ENCODE data around the gene ZNF525. TPM values are rescaled to one million over a fixed set of nuclear protein-coding genes. Genes with fewer than 3 reads are reported as not detected.

The ZNF525 gene
- total and polyA plus RNA-seq, 7 experiments from 2014 or later = 11.5 to 33.7 (median 19.7) TPM

DNA sequence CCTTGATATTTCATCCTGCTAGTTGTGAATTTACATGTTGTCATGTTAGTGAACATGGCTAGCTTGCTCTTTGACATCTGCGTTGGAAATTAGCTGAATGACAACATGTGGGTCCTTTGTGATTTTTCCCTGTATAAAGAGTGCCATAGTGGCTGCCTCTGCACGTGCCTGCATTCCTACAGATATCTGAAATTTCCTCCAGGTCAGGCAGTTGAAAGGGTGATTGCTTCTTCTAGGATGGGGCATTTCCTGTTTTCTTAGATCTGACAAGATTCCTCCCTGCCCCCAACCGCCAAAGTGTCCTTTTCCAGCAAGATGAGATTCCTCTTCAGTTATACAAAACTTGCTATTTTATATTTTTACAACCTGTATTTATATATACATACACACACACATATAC lies 8.8 kb downstream of the ZNF525 start:
- DNase-seq (no peak), ATAC-seq (no peak)
- Mint-ChIP-seq H3K4me1 (peaks cover 0 to 7% (median 0%) of the 10 kb centered on the region in 7 donors), H3K27ac (no peak overlapping the region), H3K27me3 (no peaks in the 10 kb centered on the region), H3K36me3 (peaks cover 36 to 85% (median 80%) of the 10 kb centered on the region in 5 donors), H3K4me3 (no peak overlapping the region), H3K9me3 (peaks cover 5 to 86% (median 36%) of the 10 kb centered on the region in 11 donors)
- H3K9me3 ChIP-seq (ENCODE audit: control insufficient read depth in 2 of 3, low read length in 3 of 3) = peaks cover 0 to 17% (median 5%) of the 10 kb centered on the region in 3 experiments
- no peak overlapping the region for H3K4me3 ChIP-seq (ENCODE audit: low read length)
- H3K27me3 ChIP-seq (ENCODE audit: control insufficient read depth in 2 of 2, insufficient read depth in 2 of 2, low read length in 2 of 2) = no peaks in the 10 kb centered on the region
- H3K36me3 ChIP-seq (ENCODE audit: control insufficient read depth in 2 of 3, insufficient read depth in 3 of 3, low read length in 3 of 3) = peaks cover 13 to 69% (median 27%) of the 10 kb centered on the region in 3 experiments
- ChIA-PET POLR2A (interaction anchor here (0.7 to 0.8 kb wide), 2 partner anchors 21 to 383 kb away, joined by 3 read pairs; partner anchors contain the start of gene ZNF765), CTCF (no interaction called here)
- no peaks in the 10 kb centered on the region for H3K4me1 ChIP-seq (ENCODE audit: control insufficient read depth in 2 of 2, insufficient read depth in 2 of 2, low read length in 2 of 2)
- H3K27ac ChIP-seq (ENCODE audit: low read depth, low read length) = no peak overlapping the region
- intact Hi-C loops (cut with micrococcal nuclease) = no loop called here

DNA sequence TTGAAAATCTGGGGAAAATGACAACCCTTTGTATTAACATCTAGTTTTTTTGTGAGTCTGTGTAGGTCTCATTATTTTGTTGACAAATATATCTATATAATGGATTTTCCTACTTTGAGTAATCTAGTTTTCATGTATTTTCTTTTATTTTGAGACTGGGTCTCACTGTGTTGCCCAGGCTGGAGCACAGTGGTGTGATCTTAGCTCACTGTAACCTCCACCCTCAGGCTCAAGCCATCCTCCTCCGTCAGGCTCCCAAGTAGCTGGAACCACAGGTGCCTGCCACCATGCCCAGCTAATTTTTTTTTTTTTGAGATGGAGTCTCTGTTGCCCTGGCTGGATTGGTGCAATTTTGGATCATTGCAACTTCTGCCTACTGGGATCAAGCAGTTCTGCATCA lies 9.2 kb downstream of the ZNF525 start:
- no peak overlapping the region for H3K27ac Mint-ChIP-seq
- ATAC-seq = no peak
- no peaks in the 10 kb centered on the region for H3K27me3 Mint-ChIP-seq
- Histone ChIP-seq H3K36me3 (ENCODE audit: control insufficient read depth in 2 of 3, insufficient read depth in 3 of 3, low read length in 3 of 3) (peaks cover 17 to 73% (median 30%) of the 10 kb centered on the region in 3 experiments), H3K9me3 (ENCODE audit: control insufficient read depth in 2 of 3, low read length in 3 of 3) (peaks cover 0 to 22% (median 5%) of the 10 kb centered on the region in 3 experiments), H3K4me3 (ENCODE audit: low read length) (no peak overlapping the region), H3K27ac (ENCODE audit: low read depth, low read length) (no peak overlapping the region), H3K27me3 (ENCODE audit: control insufficient read depth in 2 of 2, insufficient read depth in 2 of 2, low read length in 2 of 2) (no peaks in the 10 kb centered on the region), H3K4me1 (ENCODE audit: control insufficient read depth in 2 of 2, insufficient read depth in 2 of 2, low read length in 2 of 2) (no peaks in the 10 kb centered on the region)
- ChIA-PET POLR2A (interaction anchor here (0.8 kb wide), 1 partner anchor 20 kb away, joined by 3 read pairs; the partner anchor contains the start of gene ZNF765), CTCF (interaction anchor here (0.6 kb wide), 1 partner anchor 424 kb away, joined by 3 read pairs; no protein-coding TSS in a partner anchor)
- H3K9me3 Mint-ChIP-seq = peaks cover 5 to 88% (median 40%) of the 10 kb centered on the region in 11 donors
- peaks cover 0 to 7% (median 0%) of the 10 kb centered on the region in 7 donors for H3K4me1 Mint-ChIP-seq
- DNase-seq = no peak
- H3K4me3 Mint-ChIP-seq = no peak overlapping the region
- peaks cover 36 to 87% (median 82%) of the 10 kb centered on the region in 5 donors for H3K36me3 Mint-ChIP-seq
- intact Hi-C loops (cut with micrococcal nuclease) = no loop called here

DNA sequence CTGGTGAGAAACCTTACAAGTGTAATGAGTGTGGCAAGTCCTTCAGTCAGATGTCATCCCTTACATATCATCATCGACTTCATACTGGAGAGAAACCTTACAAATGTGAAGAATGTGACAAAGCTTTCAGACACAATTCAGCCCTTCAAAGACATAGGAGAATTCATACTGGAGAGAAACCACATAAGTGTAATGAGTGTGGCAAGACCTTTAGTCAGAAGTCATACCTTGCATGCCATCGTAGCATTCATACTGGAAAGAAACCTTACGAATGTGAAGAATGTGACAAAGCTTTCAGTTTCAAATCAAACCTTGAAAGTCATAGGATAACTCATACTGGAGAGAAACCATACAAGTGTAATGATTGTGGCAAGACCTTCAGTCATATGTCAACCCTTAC lies 15.9 kb downstream of the ZNF525 start:
- peaks cover 0 to 4% (median 0%) of the 10 kb centered on the region in 7 donors for H3K4me1 Mint-ChIP-seq
- DNase-seq (no peak), ATAC-seq (no peak)
- Histone ChIP-seq H3K9me3 (ENCODE audit: control insufficient read depth in 2 of 3, low read length in 3 of 3) (peaks cover 14 to 80% (median 43%) of the 10 kb centered on the region in 3 experiments), H3K4me1 (ENCODE audit: control insufficient read depth in 2 of 2, insufficient read depth in 2 of 2, low read length in 2 of 2) (no peaks in the 10 kb centered on the region), H3K27me3 (ENCODE audit: control insufficient read depth in 2 of 2, insufficient read depth in 2 of 2, low read length in 2 of 2) (no peaks in the 10 kb centered on the region), H3K4me3 (ENCODE audit: low read length) (no peak overlapping the region), H3K27ac (ENCODE audit: low read depth, low read length) (no peak overlapping the region), H3K36me3 (ENCODE audit: control insufficient read depth in 2 of 3, insufficient read depth in 3 of 3, low read length in 3 of 3) (peaks cover 32 to 63% (median 37%) of the 10 kb centered on the region in 3 experiments)
- peaks cover 22 to 98% (median 78%) of the 10 kb centered on the region in 11 donors for H3K9me3 Mint-ChIP-seq
- H3K27ac Mint-ChIP-seq = no peak overlapping the region
- CTCF ChIA-PET = no interaction called here
- peaks cover 46 to 94% (median 90%) of the 10 kb centered on the region in 5 donors for H3K36me3 Mint-ChIP-seq
- POLR2A ChIA-PET = no interaction called here
- H3K27me3 Mint-ChIP-seq = no peaks in the 10 kb centered on the region
- intact Hi-C loops (cut with micrococcal nuclease) = no loop called here
- no peak overlapping the region for H3K4me3 Mint-ChIP-seq

DNA sequence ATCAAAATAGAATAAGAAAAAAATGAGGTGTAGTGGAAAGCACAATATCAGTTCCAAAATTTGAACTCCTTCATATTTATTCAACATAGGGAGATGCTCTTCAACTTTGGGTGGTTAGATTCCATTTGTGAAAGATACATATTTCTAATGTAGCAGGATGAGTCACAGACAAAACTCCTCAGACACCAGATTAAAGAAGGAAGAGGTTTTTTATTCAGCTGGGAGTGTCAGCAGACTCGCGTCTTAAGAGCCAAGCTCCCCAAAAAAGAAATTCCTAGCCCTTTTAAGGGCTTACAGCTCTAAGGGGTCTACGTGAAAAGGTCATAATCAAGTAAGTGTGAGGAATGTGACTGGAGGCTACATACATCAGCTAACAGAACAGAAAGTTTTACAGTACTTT lies 22.7 kb downstream of the ZNF525 start:
- Mint-ChIP-seq H3K27ac (no peak overlapping the region), H3K27me3 (no peaks in the 10 kb centered on the region), H3K4me1 (no peaks in the 10 kb centered on the region), H3K9me3 (peaks cover 15 to 93% (median 65%) of the 10 kb centered on the region in 11 donors), H3K4me3 (no peak overlapping the region), H3K36me3 (peaks cover 30 to 47% (median 40%) of the 10 kb centered on the region in 5 donors)
- ChIA-PET POLR2A (interaction anchor here (1.0 kb wide), 1 partner anchor 20 kb away, joined by 3 read pairs; no protein-coding TSS in a partner anchor), CTCF (no interaction called here)
- Histone ChIP-seq H3K9me3 (ENCODE audit: control insufficient read depth in 2 of 3, low read length in 3 of 3) (peaks cover 5 to 80% (median 30%) of the 10 kb centered on the region in 3 experiments), H3K27me3 (ENCODE audit: control insufficient read depth in 2 of 2, insufficient read depth in 2 of 2, low read length in 2 of 2) (no peaks in the 10 kb centered on the region), H3K4me1 (ENCODE audit: control insufficient read depth in 2 of 2, insufficient read depth in 2 of 2, low read length in 2 of 2) (no peaks in the 10 kb centered on the region), H3K36me3 (ENCODE audit: control insufficient read depth in 2 of 3, insufficient read depth in 3 of 3, low read length in 3 of 3) (peaks cover 0 to 11% (median 0%) of the 10 kb centered on the region in 3 experiments), H3K27ac (ENCODE audit: low read depth, low read length) (no peak overlapping the region), H3K4me3 (ENCODE audit: low read length) (no peak overlapping the region)
- ATAC-seq (no peak), DNase-seq (no peak)
- intact Hi-C loops (cut with micrococcal nuclease) = no loop called here

DNA sequence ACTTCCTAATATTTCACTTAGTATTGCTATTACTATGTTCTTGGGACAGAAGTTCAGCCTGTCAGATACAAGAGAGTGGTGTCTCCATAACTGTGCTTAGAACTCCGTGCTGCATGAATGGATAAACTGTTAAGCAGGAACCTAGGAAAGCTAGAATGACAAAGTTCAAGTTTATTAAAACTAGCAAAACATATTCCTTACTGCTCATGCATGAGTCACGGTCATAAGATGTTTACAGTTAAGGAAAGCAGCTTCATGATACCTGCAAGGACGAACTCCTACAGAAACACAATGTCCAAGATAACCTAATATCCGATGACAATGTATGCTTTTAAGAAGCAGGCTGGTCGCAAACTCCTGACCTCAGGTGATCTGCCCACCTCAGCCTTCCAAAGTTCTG lies 23.4 kb downstream of the ZNF525 start:
- no peak overlapping the region for H3K4me3 Mint-ChIP-seq
- H3K27ac Mint-ChIP-seq = no peak overlapping the region
- Histone ChIP-seq H3K9me3 (ENCODE audit: control insufficient read depth in 2 of 3, low read length in 3 of 3) (peaks cover 0 to 73% (median 27%) of the 10 kb centered on the region in 3 experiments), H3K4me3 (ENCODE audit: low read length) (no peak overlapping the region), H3K27ac (ENCODE audit: low read depth, low read length) (no peak overlapping the region), H3K36me3 (ENCODE audit: control insufficient read depth in 2 of 3, insufficient read depth in 3 of 3, low read length in 3 of 3) (peaks cover 0 to 9% (median 0%) of the 10 kb centered on the region in 3 experiments), H3K27me3 (ENCODE audit: control insufficient read depth in 2 of 2, insufficient read depth in 2 of 2, low read length in 2 of 2) (no peaks in the 10 kb centered on the region), H3K4me1 (ENCODE audit: control insufficient read depth in 2 of 2, insufficient read depth in 2 of 2, low read length in 2 of 2) (no peaks in the 10 kb centered on the region)
- H3K27me3 Mint-ChIP-seq = no peaks in the 10 kb centered on the region
- H3K4me1 Mint-ChIP-seq = peaks cover 0 to 4% (median 3%) of the 10 kb centered on the region in 7 donors
- peaks cover 24 to 44% (median 38%) of the 10 kb centered on the region in 5 donors for H3K36me3 Mint-ChIP-seq
- DNase-seq (no peak), ATAC-seq (no peak)
- peaks cover 11 to 92% (median 60%) of the 10 kb centered on the region in 11 donors for H3K9me3 Mint-ChIP-seq
- intact Hi-C loops (cut with micrococcal nuclease) = no loop called here
- CTCF ChIA-PET = no interaction called here
- POLR2A ChIA-PET = no interaction called here

DNA sequence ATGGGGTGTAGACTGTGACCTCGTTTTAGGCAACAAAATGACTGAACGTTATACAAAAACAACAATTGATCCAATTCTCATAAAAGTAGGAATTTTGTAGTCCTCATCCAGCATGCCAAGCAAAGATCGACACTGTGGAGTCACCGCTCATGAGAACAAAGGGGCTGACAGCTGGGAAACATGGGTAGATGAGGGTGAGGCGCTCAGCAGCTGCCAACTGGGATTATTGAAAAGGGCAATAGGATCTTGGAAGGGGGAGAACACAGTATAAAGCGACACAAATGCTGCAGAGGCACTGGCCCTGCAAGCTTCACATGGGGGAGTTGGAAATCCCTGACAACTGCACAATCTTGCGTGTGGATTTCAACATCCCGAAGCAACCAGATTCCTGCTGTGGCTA lies 24.1 kb downstream of the ZNF525 start:
- intact Hi-C loops (cut with micrococcal nuclease) = no loop called here
- peaks cover 23 to 41% (median 36%) of the 10 kb centered on the region in 5 donors for H3K36me3 Mint-ChIP-seq
- ChIA-PET CTCF (no interaction called here), POLR2A (no interaction called here)
- DNase-seq (no peak), ATAC-seq (no peak)
- no peak overlapping the region for H3K4me3 ChIP-seq (ENCODE audit: low read length)
- no peaks in the 10 kb centered on the region for H3K27me3 Mint-ChIP-seq
- H3K4me1 ChIP-seq (ENCODE audit: control insufficient read depth in 2 of 2, insufficient read depth in 2 of 2, low read length in 2 of 2) = peaks cover 2 to 3% of the 10 kb centered on the region in 2 donors
- H3K27me3 ChIP-seq (ENCODE audit: control insufficient read depth in 2 of 2, insufficient read depth in 2 of 2, low read length in 2 of 2) = no peaks in the 10 kb centered on the region
- no peak overlapping the region for H3K27ac ChIP-seq (ENCODE audit: low read depth, low read length)
- H3K9me3 Mint-ChIP-seq = peaks cover 10 to 87% (median 54%) of the 10 kb centered on the region in 11 donors
- peaks cover 0 to 6% (median 5%) of the 10 kb centered on the region in 7 donors for H3K4me1 Mint-ChIP-seq
- H3K36me3 ChIP-seq (ENCODE audit: control insufficient read depth in 2 of 3, insufficient read depth in 3 of 3, low read length in 3 of 3) = peaks cover 0 to 8% (median 0%) of the 10 kb centered on the region in 3 experiments
- H3K9me3 ChIP-seq (ENCODE audit: control insufficient read depth in 2 of 3, low read length in 3 of 3) = peaks cover 0 to 69% (median 23%) of the 10 kb centered on the region in 3 experiments
- peak overlapping the region in 1 of 10 donors; percentile 11 for H3K4me3 Mint-ChIP-seq
- peak overlapping the region in 1 of 9 donors; percentile 67 for H3K27ac Mint-ChIP-seq

DNA sequence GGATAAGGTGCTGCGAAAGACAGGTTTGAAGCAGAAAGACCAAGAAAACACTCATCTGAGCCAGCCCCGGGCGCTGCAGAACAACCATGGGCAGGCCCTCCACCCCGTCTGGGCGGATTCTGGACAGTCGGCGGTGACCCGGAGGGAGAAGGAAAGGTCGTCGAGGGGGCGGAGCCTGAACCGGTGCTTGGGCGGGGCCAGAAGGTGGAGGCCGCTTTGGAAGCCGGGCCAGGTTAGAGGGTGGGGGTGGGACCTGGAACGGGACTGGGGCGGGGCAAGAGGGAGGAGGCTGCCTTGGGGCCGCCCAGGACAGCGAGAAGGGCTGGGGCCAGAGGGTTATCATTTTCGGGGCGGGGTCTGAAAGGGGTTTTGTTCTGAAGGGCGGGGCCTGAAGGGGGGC lies 24.5 kb downstream of the ZNF525 start:
- Mint-ChIP-seq H3K4me1 (peaks cover 0 to 10% (median 8%) of the 10 kb centered on the region in 7 donors), H3K27ac (peak overlapping the region in 1 of 9 donors; percentile 67), H3K4me3 (no peak overlapping the region), H3K9me3 (peaks cover 6 to 86% (median 50%) of the 10 kb centered on the region in 11 donors), H3K27me3 (no peaks in the 10 kb centered on the region), H3K36me3 (peaks cover 19 to 40% (median 32%) of the 10 kb centered on the region in 5 donors)
- H3K9me3 ChIP-seq (ENCODE audit: control insufficient read depth in 2 of 3, low read length in 3 of 3) = peaks cover 0 to 65% (median 19%) of the 10 kb centered on the region in 3 experiments
- peaks cover 4 to 5% of the 10 kb centered on the region in 2 donors for H3K4me1 ChIP-seq (ENCODE audit: control insufficient read depth in 2 of 2, insufficient read depth in 2 of 2, low read length in 2 of 2)
- ChIA-PET POLR2A (no interaction called here), CTCF (no interaction called here)
- intact Hi-C loops (cut with micrococcal nuclease) = no loop called here
- no peak for DNase-seq
- H3K27ac ChIP-seq (ENCODE audit: low read depth, low read length) = no peak overlapping the region
- no peak for ATAC-seq
- no peak overlapping the region for H3K4me3 ChIP-seq (ENCODE audit: low read length)
- peaks cover 0 to 8% (median 0%) of the 10 kb centered on the region in 3 experiments for H3K36me3 ChIP-seq (ENCODE audit: control insufficient read depth in 2 of 3, insufficient read depth in 3 of 3, low read length in 3 of 3)
- H3K27me3 ChIP-seq (ENCODE audit: control insufficient read depth in 2 of 2, insufficient read depth in 2 of 2, low read length in 2 of 2) = no peaks in the 10 kb centered on the region
